SK-N-SH treated with all-trans-retinoic acid at 6 μM for 48 hours (cell line): ENCODE measurements around the gene NPR1.

ENCODE experiments used
- ATAC-seq: fragments of 200-7000 bp; cut with Tn5 transposase; 3 replicates; pipeline ENCODE4 v1.9.1; 2020; ENCODE audit warnings: mild to moderate bottlenecking, moderate library complexity
- ARNTL ChIP-seq: fragments of 450-650 bp; formaldehyde crosslinking; IDR thresholded peaks from 2 replicates; pipeline ENCODE4 v1.5.0; 2020; ENCODE audit warnings: low read depth, mild to moderate bottlenecking, moderate library complexity, borderline replicate concordance
- BACH2 ChIP-seq: fragments of 250-450 bp; sonication (Bioruptor Pico); IDR thresholded peaks from 2 replicates; pipeline ENCODE4 v1.9.0; 2021; ENCODE audit warnings: mild to moderate bottlenecking, borderline replicate concordance
- CSDC2 ChIP-seq: fragments of 250-450 bp; sonication (Bioruptor Pico); IDR thresholded peaks from 2 replicates; pipeline ENCODE4 v1.5.0; 2020; ENCODE audit warnings: mild to moderate bottlenecking, moderate library complexity
- ESRRG ChIP-seq: fragments of 250-450 bp; sonication (Bioruptor Pico); IDR thresholded peaks from 2 replicates; pipeline ENCODE4 v1.6.1; 2021; ENCODE audit warnings: mild to moderate bottlenecking
- GLIS3 ChIP-seq: fragments of 250-450 bp; sonication (Bioruptor Pico); IDR thresholded peaks from 2 replicates; pipeline ENCODE4 v1.5.0; 2020; ENCODE audit warnings: mild to moderate bottlenecking, moderate library complexity
- ISL1 ChIP-seq: fragments of 250-450 bp; sonication (Bioruptor Pico); IDR thresholded peaks from 2 replicates; pipeline ENCODE4 v2.1.2; 2022; ENCODE audit warnings: mild to moderate bottlenecking, moderate library complexity
- PPARA ChIP-seq: fragments of 250-450 bp; sonication (Bioruptor Pico); IDR thresholded peaks from 2 replicates; pipeline ENCODE4 v1.5.0; 2020; ENCODE audit warnings: mild to moderate bottlenecking, borderline replicate concordance
- RARB ChIP-seq: fragments of 250-450 bp; sonication (Bioruptor Pico); IDR thresholded peaks from 2 replicates; pipeline ENCODE4 v1.8.0; 2021; ENCODE audit warnings: mild to moderate bottlenecking, moderate library complexity
- SNAI2 ChIP-seq: fragments of 250-450 bp; sonication (Bioruptor Pico); IDR thresholded peaks from 2 replicates; pipeline ENCODE4 v1.5.0; 2020; ENCODE audit warnings: mild to moderate bottlenecking, moderate library complexity
- TCF4 ChIP-seq: fragments of 250-450 bp; sonication (Bioruptor Pico); IDR thresholded peaks from 2 replicates; pipeline ENCODE4 v1.8.0; 2021; ENCODE audit warnings: mild to moderate bottlenecking, moderate library complexity, borderline replicate concordance
- TOX ChIP-seq: fragments of 250-450 bp; sonication (Bioruptor Pico); IDR thresholded peaks from 2 replicates; pipeline ENCODE4 v1.8.0; 2021; ENCODE audit warnings: mild to moderate bottlenecking, moderate library complexity, borderline replicate concordance
- ZC3H10 ChIP-seq: fragments of 250-450 bp; sonication (Bioruptor Pico); IDR thresholded peaks from 2 replicates; pipeline ENCODE4 v1.5.1; 2021; ENCODE audit warnings: mild to moderate bottlenecking, moderate library complexity
- ZFP3 ChIP-seq: fragments of 250-450 bp; sonication (Bioruptor Pico); IDR thresholded peaks from 2 replicates; pipeline ENCODE4 v1.5.0; 2020; ENCODE audit warnings: mild to moderate bottlenecking, moderate library complexity
- ZFP30 ChIP-seq: fragments of 450-650 bp; formaldehyde crosslinking; IDR thresholded peaks from 2 replicates; pipeline ENCODE4 v1.5.0; 2022; ENCODE audit warnings: mild to moderate bottlenecking, moderate library complexity
- ZNF565 ChIP-seq: fragments of 450-650 bp; formaldehyde crosslinking; conservative IDR thresholded peaks from 2 replicates; pipeline ENCODE4 v1.5.0; 2020; ENCODE audit warnings: low read depth, mild to moderate bottlenecking, moderate library complexity
- ZNF70 ChIP-seq: fragments of 450-650 bp; formaldehyde crosslinking; IDR thresholded peaks from 2 replicates; pipeline ENCODE4 v1.5.0; 2020; ENCODE audit warnings: mild to moderate bottlenecking, moderate library complexity
- ZNF8 ChIP-seq: fragments of 450-650 bp; formaldehyde crosslinking; IDR thresholded peaks from 2 replicates; pipeline ENCODE4 v1.5.0; 2020; ENCODE audit warnings: mild to moderate bottlenecking, moderate library complexity
- TF ChIP-seq, protein P1 (sequence below): fragments of 250-450 bp; sonication (Bioruptor Pico); IDR thresholded peaks from 2 replicates; pipeline ENCODE4 v1.8.0; 2021; ENCODE audit warnings: low read depth, mild to moderate bottlenecking, moderate library complexity, borderline replicate concordance
- TF ChIP-seq, protein P2 (sequence below): fragments of 250-450 bp; sonication (Bioruptor Pico); IDR thresholded peaks from 2 replicates; pipeline ENCODE4 v1.5.1; 2020; ENCODE audit warnings: low read depth, mild to moderate bottlenecking, moderate library complexity
- TF ChIP-seq, protein P3 (sequence below): fragments of 250-450 bp; sonication (Bioruptor Pico); IDR thresholded peaks from 2 replicates; pipeline ENCODE4 v1.5.0; 2020; ENCODE audit warnings: mild to moderate bottlenecking, moderate library complexity

Gene NPR1

DNA sequence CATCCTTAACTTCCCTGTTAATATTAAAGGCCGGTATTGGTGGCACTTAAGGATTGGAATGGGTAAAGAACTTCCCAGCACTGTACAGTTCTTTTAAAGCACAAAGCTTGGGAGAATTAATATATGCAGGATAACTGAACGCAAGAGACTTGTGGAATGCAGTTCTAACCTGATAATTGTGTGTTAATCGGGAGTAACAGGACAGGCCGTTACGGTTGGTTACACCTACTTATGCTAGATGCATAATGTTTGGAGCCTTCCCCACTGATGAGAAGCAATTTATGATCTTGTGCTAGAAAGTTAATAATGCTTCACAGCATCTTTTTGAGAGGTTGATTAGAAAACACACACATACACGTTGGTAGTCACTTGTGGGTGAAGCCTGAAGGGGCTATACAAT lies 37.6 kb upstream of the NPR1 start:
- TF ChIP-seq SNAI2 (CRISPR knock-in tag) (no peak), ZNF8 (CRISPR knock-in tag) (no peak), TCF4 (CRISPR knock-in tag) (no peak), BACH2 (no peak), RARB (CRISPR knock-in tag) (no peak), ZNF565 (CRISPR knock-in tag) (no peak), ZFP30 (CRISPR knock-in tag) (no peak), PPARA (CRISPR knock-in tag) (no peak), ZFP3 (no peak), CSDC2 (CRISPR knock-in tag) (no peak), ZNF70 (CRISPR knock-in tag) (no peak), TOX (CRISPR knock-in tag) (no peak), ESRRG (CRISPR knock-in tag) (no peak), ARNTL (CRISPR knock-in tag) (no peak)
- TF ChIP-seq, protein P1, sequence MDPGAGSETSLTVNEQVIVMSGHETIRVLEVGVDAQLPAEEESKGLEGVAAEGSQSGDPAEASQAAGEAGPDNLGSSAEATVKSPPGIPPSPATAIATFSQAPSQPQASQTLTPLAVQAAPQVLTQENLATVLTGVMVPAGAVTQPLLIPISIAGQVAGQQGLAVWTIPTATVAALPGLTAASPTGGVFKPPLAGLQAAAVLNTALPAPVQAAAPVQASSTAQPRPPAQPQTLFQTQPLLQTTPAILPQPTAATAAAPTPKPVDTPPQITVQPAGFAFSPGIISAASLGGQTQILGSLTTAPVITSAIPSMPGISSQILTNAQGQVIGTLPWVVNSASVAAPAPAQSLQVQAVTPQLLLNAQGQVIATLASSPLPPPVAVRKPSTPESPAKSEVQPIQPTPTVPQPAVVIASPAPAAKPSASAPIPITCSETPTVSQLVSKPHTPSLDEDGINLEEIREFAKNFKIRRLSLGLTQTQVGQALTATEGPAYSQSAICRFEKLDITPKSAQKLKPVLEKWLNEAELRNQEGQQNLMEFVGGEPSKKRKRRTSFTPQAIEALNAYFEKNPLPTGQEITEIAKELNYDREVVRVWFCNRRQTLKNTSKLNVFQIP (CRISPR knock-in tag) = no peak
- TF ChIP-seq, protein P2, sequence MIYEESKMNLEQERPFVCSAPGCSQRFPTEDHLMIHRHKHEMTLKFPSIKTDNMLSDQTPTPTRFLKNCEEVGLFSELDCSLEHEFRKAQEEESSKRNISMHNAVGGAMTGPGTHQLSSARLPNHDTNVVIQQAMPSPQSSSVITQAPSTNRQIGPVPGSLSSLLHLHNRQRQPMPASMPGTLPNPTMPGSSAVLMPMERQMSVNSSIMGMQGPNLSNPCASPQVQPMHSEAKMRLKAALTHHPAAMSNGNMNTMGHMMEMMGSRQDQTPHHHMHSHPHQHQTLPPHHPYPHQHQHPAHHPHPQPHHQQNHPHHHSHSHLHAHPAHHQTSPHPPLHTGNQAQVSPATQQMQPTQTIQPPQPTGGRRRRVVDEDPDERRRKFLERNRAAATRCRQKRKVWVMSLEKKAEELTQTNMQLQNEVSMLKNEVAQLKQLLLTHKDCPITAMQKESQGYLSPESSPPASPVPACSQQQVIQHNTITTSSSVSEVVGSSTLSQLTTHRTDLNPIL (CRISPR knock-in tag) = no peak
- TF ChIP-seq, all 23 proteins: peak for 0
- ATAC-seq = no peak

DNA sequence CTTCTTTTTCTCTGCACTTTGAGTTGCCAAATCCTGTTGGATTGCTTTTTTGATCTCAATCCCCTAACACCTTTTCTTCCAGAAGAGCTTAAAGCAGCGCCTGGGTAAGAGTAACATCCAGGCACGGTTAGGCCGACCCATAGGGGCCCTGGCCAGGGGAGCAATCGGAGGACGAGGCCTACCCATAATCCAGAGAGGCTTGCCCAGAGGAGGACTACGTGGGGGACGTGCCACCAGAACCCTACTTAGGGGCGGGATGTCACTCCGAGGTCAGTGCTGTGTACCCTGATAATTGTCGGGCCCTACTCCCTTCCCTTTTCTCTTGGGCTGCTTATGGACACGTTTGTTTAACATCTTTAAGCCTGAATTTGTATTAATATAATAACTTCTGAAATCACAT lies 36.3 kb upstream of the NPR1 start:
- TF ChIP-seq ZFP30 (CRISPR knock-in tag) (no peak), TCF4 (CRISPR knock-in tag) (no peak), ZNF70 (CRISPR knock-in tag) (no peak), ZC3H10 (CRISPR knock-in tag) (no peak), GLIS3 (CRISPR knock-in tag) (no peak), TOX (CRISPR knock-in tag) (no peak), ZNF8 (CRISPR knock-in tag) (no peak), ISL1 (CRISPR knock-in tag) (no peak), ZNF565 (CRISPR knock-in tag) (no peak), CSDC2 (CRISPR knock-in tag) (no peak), ARNTL (CRISPR knock-in tag) (no peak), BACH2 (no peak)
- TF ChIP-seq, protein P1 (CRISPR knock-in tag) = no peak
- TF ChIP-seq, protein P3, sequence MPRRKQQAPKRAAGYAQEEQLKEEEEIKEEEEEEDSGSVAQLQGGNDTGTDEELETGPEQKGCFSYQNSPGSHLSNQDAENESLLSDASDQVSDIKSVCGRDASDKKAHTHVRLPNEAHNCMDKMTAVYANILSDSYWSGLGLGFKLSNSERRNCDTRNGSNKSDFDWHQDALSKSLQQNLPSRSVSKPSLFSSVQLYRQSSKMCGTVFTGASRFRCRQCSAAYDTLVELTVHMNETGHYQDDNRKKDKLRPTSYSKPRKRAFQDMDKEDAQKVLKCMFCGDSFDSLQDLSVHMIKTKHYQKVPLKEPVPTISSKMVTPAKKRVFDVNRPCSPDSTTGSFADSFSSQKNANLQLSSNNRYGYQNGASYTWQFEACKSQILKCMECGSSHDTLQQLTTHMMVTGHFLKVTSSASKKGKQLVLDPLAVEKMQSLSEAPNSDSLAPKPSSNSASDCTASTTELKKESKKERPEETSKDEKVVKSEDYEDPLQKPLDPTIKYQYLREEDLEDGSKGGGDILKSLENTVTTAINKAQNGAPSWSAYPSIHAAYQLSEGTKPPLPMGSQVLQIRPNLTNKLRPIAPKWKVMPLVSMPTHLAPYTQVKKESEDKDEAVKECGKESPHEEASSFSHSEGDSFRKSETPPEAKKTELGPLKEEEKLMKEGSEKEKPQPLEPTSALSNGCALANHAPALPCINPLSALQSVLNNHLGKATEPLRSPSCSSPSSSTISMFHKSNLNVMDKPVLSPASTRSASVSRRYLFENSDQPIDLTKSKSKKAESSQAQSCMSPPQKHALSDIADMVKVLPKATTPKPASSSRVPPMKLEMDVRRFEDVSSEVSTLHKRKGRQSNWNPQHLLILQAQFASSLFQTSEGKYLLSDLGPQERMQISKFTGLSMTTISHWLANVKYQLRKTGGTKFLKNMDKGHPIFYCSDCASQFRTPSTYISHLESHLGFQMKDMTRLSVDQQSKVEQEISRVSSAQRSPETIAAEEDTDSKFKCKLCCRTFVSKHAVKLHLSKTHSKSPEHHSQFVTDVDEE (CRISPR knock-in tag) = no peak
- TF ChIP-seq, protein P2 (CRISPR knock-in tag) = no peak

DNA sequence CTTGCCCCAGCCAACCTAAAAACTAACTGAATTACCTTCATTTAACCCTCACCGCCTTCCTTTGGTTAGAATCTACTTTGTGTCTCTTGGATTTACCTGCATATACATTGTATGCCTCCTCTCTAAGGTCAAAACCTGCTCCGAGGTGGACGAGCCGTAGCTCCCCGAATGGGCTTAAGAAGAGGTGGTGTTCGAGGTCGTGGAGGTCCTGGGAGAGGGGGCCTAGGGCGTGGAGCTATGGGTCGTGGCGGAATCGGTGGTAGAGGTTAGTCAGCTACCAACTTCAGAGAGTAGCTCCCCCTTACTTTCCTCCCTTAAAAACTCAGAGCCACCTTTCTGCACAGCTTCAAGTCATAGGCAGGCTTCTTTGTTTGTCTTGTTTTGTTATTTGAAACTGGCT lies 35.4 kb upstream of the NPR1 start:
- ATAC-seq = no peak
- no peak for TF ChIP-seq ZNF565 (CRISPR knock-in tag)
- TF ChIP-seq, all 23 proteins: peak for 0

More for the DNA sequence above, 36.3 kb upstream of the NPR1 start:
- ATAC-seq = no peak
